Measurements from ENCODE around the gene IL12RB1. TPM values are rescaled to one million over a fixed set of nuclear protein-coding genes. Genes with fewer than 3 reads are reported as not detected.

The IL12RB1 gene
- total and polyA plus RNA-seq, 10 of the 15 experiments (the other 5 are each of a cell fraction or from before 2014, with no cell fraction given), result 2.8 to 29.9 (median 17.6) TPM

GRCh38 chr19:18068395-18068794, 18.3 kb downstream of the IL12RB1 start (continued):
- TF ChIP-seq RB1 (IDR thresholded peaks at IDR 0.05; ENCODE audit: borderline replicate concordance) (no peak), POLR2A (IDR thresholded peaks at IDR 0.05; ENCODE audit: low read depth, low read length) (no peak), MYC (IDR thresholded peaks at IDR 0.05; ENCODE audit: insufficient read depth, insufficient read length, insufficient replicate concordance, low read length, severe bottlenecking) (no peak), MEF2B (IDR thresholded peaks at IDR 0.05; ENCODE audit: partially characterized antibody, poor library complexity, severe bottlenecking) (no peak)

GRCh38 chr19:18065173-18065495, 21.6 kb downstream of the IL12RB1 start:
- no peak for ATAC-seq
- H3K9ac ChIP-seq (ENCODE audit: control insufficient read depth, insufficient read depth, low read length), result no peak overlapping the region
- TF ChIP-seq RELB (IDR thresholded peaks at IDR 0.05; ENCODE audit: low read depth) (no peak), SIN3A (IDR thresholded peaks at IDR 0.05; ENCODE audit: low read depth, low read length) (no peak), WRNIP1 (IDR thresholded peaks at IDR 0.05; ENCODE audit: borderline replicate concordance, low read depth, low read length) (no peak)
- no peaks in the 10 kb centered on the region for H3K79me2 ChIP-seq (ENCODE audit: control insufficient read depth, insufficient read depth, low read length)
- CTCF ChIA-PET, result interaction anchor here (0.6 to 2.4 kb wide), 3 partner anchors 41 to 212 kb away, joined by 3 to 12 read pairs (median 3); partner anchors contain the start of gene PIK3R2
- FAIRE-seq, result no peak
- H4K20me1 ChIP-seq (ENCODE audit: control insufficient read depth, insufficient read depth), result no peaks in the 10 kb centered on the region
- intact Hi-C loops (cut with micrococcal nuclease; ENCODE audit: unreplicated experiment) (no loop called here), in situ Hi-C loops (cut with MboI) (no loop called here)
- no peak overlapping the region for H3K4me2 ChIP-seq (ENCODE audit: control insufficient read depth, insufficient read depth)
- no peaks in the 10 kb centered on the region for H3K4me1 ChIP-seq (ENCODE audit: control insufficient read depth, insufficient read depth, low read length)
- no TSS peak for BruUV-seq (replicated peaks)
- SMC1A ChIA-PET (ENCODE audit: uncharacterized antibody, unreplicated experiment), result no interaction called here
- H3K4me3 ChIP-seq, result no peak overlapping the region
- no peak overlapping the region for H3K27ac ChIP-seq (ENCODE audit: control insufficient read depth, insufficient read depth)
- no peak overlapping the region for H2AFZ ChIP-seq (ENCODE audit: control insufficient read depth, low read depth, low read length)
- H3K9me3 ChIP-seq (replicated peaks; ENCODE audit: control insufficient read depth, insufficient read depth, low read length), result no peaks in the 10 kb centered on the region
- no peak for DNase-seq (ENCODE audit: low read depth, low spot score)
- peaks cover 0 to 4% of the 10 kb centered on the region in 2 experiments; a peak in 3 of 4 replicates for H3K36me3 ChIP-seq (ENCODE audit: control insufficient read depth in 2 of 2, insufficient read depth in 2 of 2, low read length in 1 of 2)
- POLR2A ChIA-PET, result interaction anchor here (0.8 to 1.0 kb wide), 2 partner anchors 22 to 57 kb away, joined by 3 read pairs; partner anchors contain the start of genes ARRDC2 and IL12RB1
- WGBS (ENCODE audit: insufficient coverage, insufficient replicate concordance, low lambda C conversion rate, missing lambda C conversion rate), result 100% methylated on average over 1 of the region's 1 CpG
- RAD21 ChIA-PET (ENCODE audit: unreplicated experiment), result interaction anchor here (1.5 kb wide), 1 partner anchor 103 kb away, joined by 3 read pairs; no protein-coding TSS in a partner anchor
- no peaks in the 10 kb centered on the region for H3K27me3 ChIP-seq (replicated peaks in 1 of 2; ENCODE audit: control insufficient read depth in 2 of 2, insufficient read depth in 2 of 2, low read length in 1 of 2)

Measured in GM12878 (cell line).